Stimulated activated CD4-positive, alpha-beta T cell treated with anti-CD3 and anti-CD28 coated beads, Interleukin-15, amount 100 ng/mL, for 1 hour (primary cell): ENCODE results near the gene PTPRQ.

Experiments
- DNase-seq, 2 donors: peaks; one replicate each; pipeline ENCODE4 v3.0.0-alpha.2; 2020; ENCODE audit warnings: low read depth in 1 of 2, low spot score in 1 of 2

The PTPRQ gene

GRCh38 chr12:80698847-80699542 is 255.0 kb downstream of the PTPRQ start:
- no peak for DNase-seq

GRCh38 chr12:80700327-80700726 is 256.3 kb downstream of the PTPRQ start:
- no peak for DNase-seq

GRCh38 chr12:80701388-80701787 is 257.4 kb downstream of the PTPRQ start:
- no peak for DNase-seq

GRCh38 chr12:80702889-80703805 is 259.1 kb downstream of the PTPRQ start:
- no peak for DNase-seq

- no peak for DNase-seq
Observed at GRCh38 chr12:80704420-80704819, 260.4 kb downstream of the PTPRQ start.

GRCh38 chr12:80707126-80707829 is 263.2 kb downstream of the PTPRQ start, which contains the start of gene MYF6:
MYF6 (plus strand) TSS chr12:80707634; CDS start chr12:80707720, 86 bp downstream.
- DNase-seq = no peak

- DNase-seq = no peak
Observed at GRCh38 chr12:80707830-80708258, 263.8 kb downstream of the PTPRQ start.

GRCh38 chr12:80708259-80708974 is 264.4 kb downstream of the PTPRQ start:
- DNase-seq = no peak

GRCh38 chr12:80708975-80709328 is 264.9 kb downstream of the PTPRQ start:
- no peak for DNase-seq

GRCh38 chr12:80709811-80710726 is 266.0 kb downstream of the PTPRQ start:
- no peak for DNase-seq

GRCh38 chr12:80710727-80711449 is 266.9 kb downstream of the PTPRQ start:
- DNase-seq = no peak

GRCh38 chr12:80711866-80712265 is 267.8 kb downstream of the PTPRQ start:
- no peak for DNase-seq

GRCh38 chr12:80712866-80713265 is 268.8 kb downstream of the PTPRQ start:
- DNase-seq = no peak

GRCh38 chr12:80713419-80713818 is 269.4 kb downstream of the PTPRQ start:
- no peak for DNase-seq

GRCh38 chr12:80714055-80714454 is 270.0 kb downstream of the PTPRQ start:
- DNase-seq = no peak

GRCh38 chr12:80714846-80715245 is 270.8 kb downstream of the PTPRQ start:
- DNase-seq = no peak

GRCh38 chr12:80715713-80716249 is 271.7 kb downstream of the PTPRQ start:
- no peak for DNase-seq

GRCh38 chr12:80716696-80717469 is 272.8 kb downstream of the PTPRQ start, which contains the start of gene MYF5:
MYF5 (plus strand) TSS chr12:80716912; CDS start chr12:80717064, 152 bp downstream.
- no peak for DNase-seq
